Endothelial cell (in vitro differentiated cells): Measurements from ENCODE around the gene GALNT13. TPM values are rescaled to one million over a fixed set of nuclear protein-coding genes. Genes with fewer than 3 reads are reported as not detected.

Experiments
- DNase-seq: peaks from one replicate; pipeline ENCODE4 v3.0.0; 2021; ENCODE audit warnings: low spot score
- H3K27ac Mint-ChIP-seq: one replicate; pipeline ENCODE4 v1.8.0; 2021; ENCODE audit warnings: mixed read lengths, inconsistent platforms; ENCODE audit not compliant: unreplicated experiment
- H3K27me3 Mint-ChIP-seq: one replicate; pipeline ENCODE4 v1.8.0; 2021; ENCODE audit warnings: mild to moderate bottlenecking, moderate library complexity, mixed read lengths, inconsistent platforms; ENCODE audit not compliant: unreplicated experiment
- H3K36me3 Mint-ChIP-seq: one replicate; pipeline ENCODE4 v1.8.0; 2021; ENCODE audit warnings: mild to moderate bottlenecking, low read depth, mixed read lengths, inconsistent platforms; ENCODE audit not compliant: unreplicated experiment
- H3K4me1 Mint-ChIP-seq: one replicate; pipeline ENCODE4 v1.8.0; 2021; ENCODE audit warnings: mild to moderate bottlenecking, mixed read lengths, inconsistent platforms; ENCODE audit not compliant: unreplicated experiment
- H3K4me3 Mint-ChIP-seq: one replicate; pipeline ENCODE4 v1.8.0; 2021; ENCODE audit warnings: mild to moderate bottlenecking, mixed read lengths, inconsistent platforms; ENCODE audit not compliant: unreplicated experiment
- H3K9me3 Mint-ChIP-seq: one replicate; pipeline ENCODE4 v1.8.0; 2021; ENCODE audit warnings: mixed read lengths, inconsistent platforms; ENCODE audit not compliant: unreplicated experiment
- total RNA-seq: library from RNA; stranded (reverse); fragmentation: NEBNext Ultra II Directional; extraction: Animal tissue kit (Norgen Biotek cat#: 25700); gene quantifications from one replicate; pipeline ENCODE4 v1.2.1, GENCODE V29; 2021; ENCODE audit not compliant: unreplicated experiment
- TF ChIP-seq, protein P1 (sequence below): fragments of 200-600 bp; sonication (generic); IDR thresholded peaks from one replicate; pipeline ENCODE4 v1.5.0; 2021; ENCODE audit warnings: antibody characterized with exemption; ENCODE audit not compliant: unreplicated experiment

GALNT13 gene
- total RNA-seq, 1 donor from 2014 or later: 26.3 TPM

DNA sequence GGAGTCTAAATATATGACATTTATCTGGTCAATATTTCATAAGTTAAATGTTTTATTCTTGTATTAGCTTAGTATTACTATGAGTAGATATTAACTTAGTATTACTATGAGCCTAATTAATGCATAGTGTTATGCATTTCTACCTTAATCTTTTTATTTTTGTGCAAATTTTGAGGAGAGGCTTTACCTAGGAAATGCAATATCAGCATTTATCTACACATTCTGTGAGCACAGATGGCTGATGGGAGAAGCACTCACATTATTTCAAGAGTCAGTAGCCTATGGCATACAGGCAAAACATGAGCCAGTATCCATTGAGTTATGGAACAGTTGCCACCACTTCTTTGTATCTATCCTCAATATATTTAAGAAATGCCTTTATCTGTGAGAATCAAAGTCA, 422.1 kb downstream of the GALNT13 start:
- H3K4me1 Mint-ChIP-seq: peaks cover 3% of the 10 kb centered on the region
- peaks cover 5% of the 10 kb centered on the region for H3K9me3 Mint-ChIP-seq
- DNase-seq: no peak
- H3K4me3 Mint-ChIP-seq: no peak overlapping the region
- H3K27ac Mint-ChIP-seq: no peak overlapping the region
- TF ChIP-seq, protein P1, sequence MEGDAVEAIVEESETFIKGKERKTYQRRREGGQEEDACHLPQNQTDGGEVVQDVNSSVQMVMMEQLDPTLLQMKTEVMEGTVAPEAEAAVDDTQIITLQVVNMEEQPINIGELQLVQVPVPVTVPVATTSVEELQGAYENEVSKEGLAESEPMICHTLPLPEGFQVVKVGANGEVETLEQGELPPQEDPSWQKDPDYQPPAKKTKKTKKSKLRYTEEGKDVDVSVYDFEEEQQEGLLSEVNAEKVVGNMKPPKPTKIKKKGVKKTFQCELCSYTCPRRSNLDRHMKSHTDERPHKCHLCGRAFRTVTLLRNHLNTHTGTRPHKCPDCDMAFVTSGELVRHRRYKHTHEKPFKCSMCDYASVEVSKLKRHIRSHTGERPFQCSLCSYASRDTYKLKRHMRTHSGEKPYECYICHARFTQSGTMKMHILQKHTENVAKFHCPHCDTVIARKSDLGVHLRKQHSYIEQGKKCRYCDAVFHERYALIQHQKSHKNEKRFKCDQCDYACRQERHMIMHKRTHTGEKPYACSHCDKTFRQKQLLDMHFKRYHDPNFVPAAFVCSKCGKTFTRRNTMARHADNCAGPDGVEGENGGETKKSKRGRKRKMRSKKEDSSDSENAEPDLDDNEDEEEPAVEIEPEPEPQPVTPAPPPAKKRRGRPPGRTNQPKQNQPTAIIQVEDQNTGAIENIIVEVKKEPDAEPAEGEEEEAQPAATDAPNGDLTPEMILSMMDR: no peak
- H3K36me3 Mint-ChIP-seq: peaks cover 18% of the 10 kb centered on the region
- H3K27me3 Mint-ChIP-seq: peaks cover 2% of the 10 kb centered on the region

GRCh38 chr2:154306266-154306970, 434.7 kb downstream of the GALNT13 start:
- no peak overlapping the region for H3K4me3 Mint-ChIP-seq
- TF ChIP-seq, protein P1: no peak
- no peaks in the 10 kb centered on the region for H3K27me3 Mint-ChIP-seq
- no peak for DNase-seq
- no peaks in the 10 kb centered on the region for H3K9me3 Mint-ChIP-seq
- peaks cover 6% of the 10 kb centered on the region for H3K4me1 Mint-ChIP-seq
- no peak overlapping the region for H3K27ac Mint-ChIP-seq
- peaks cover 4% of the 10 kb centered on the region for H3K36me3 Mint-ChIP-seq

DNA sequence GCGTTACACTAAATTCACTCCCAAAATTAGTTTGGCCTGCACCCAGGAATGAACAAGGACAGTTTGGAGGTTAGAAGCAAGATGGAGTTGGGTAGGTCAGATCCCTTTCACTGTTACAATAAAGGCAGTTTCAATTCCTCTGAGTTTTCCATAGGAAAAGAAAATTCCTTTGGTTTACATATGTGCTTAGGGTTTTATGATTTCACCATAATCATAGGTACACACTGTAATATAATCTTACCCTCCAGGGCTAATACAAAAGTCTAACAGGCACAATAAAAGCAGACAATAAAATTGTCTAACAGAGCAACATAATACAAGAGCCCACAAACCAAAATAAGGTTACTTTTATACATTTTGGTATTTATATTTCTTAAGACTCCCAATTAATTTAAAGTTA, 435.3 kb downstream of the GALNT13 start:
- Mint-ChIP-seq H3K4me1 (peaks cover 6% of the 10 kb centered on the region), H3K4me3 (no peak overlapping the region), H3K27ac (no peak overlapping the region), H3K9me3 (no peaks in the 10 kb centered on the region), H3K27me3 (no peaks in the 10 kb centered on the region), H3K36me3 (peaks cover 4% of the 10 kb centered on the region)
- TF ChIP-seq, protein P1: no peak
- no peak for DNase-seq

DNA sequence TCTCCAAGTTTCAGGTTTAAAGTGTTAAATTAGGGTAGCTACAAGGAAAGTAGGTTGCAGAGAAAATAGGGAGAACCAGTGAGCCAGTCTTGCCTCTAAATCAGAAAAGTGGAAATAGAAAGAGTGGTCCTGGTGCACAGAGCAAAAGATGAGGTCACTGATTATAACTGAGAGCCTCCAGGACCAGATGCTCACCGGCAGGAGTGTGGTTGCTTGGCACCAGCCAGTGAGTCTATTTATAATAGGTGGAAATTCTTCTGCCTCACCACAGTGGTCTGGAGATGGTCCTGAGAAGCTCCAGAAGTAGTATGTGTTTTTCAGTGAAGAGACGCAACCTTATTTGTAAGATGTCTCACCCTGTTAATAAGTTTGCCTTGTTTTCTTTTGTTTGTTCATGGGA, 452.9 kb downstream of the GALNT13 start:
- no peak overlapping the region for H3K4me3 Mint-ChIP-seq
- no peaks in the 10 kb centered on the region for H3K4me1 Mint-ChIP-seq
- no peaks in the 10 kb centered on the region for H3K27me3 Mint-ChIP-seq
- no peak overlapping the region for H3K27ac Mint-ChIP-seq
- TF ChIP-seq, protein P1: no peak
- H3K9me3 Mint-ChIP-seq: no peaks in the 10 kb centered on the region
- H3K36me3 Mint-ChIP-seq: no peaks in the 10 kb centered on the region
- no peak for DNase-seq

DNA sequence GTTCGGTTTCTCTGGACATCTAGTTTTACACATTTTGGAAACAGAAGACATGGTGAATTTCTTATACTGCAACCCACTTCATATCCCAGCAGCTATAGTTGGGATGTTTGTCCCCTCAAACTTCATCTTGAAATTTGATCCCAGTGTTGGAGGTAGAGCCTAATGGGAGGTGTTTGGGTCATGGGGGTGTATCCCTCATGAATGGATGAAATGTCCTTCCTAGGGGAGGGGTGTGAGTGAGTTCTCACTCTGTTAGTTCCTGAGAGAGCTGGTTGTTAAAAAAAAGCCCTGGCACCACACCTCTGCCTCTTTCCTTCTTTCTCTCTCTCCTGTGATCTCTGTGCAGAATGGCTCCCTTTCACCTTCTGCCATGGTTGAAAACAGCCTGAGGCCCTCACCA, 457.8 kb downstream of the GALNT13 start:
- no peak for DNase-seq
- no peaks in the 10 kb centered on the region for H3K36me3 Mint-ChIP-seq
- H3K4me3 Mint-ChIP-seq: no peak overlapping the region
- H3K27me3 Mint-ChIP-seq: no peaks in the 10 kb centered on the region
- no peaks in the 10 kb centered on the region for H3K9me3 Mint-ChIP-seq
- TF ChIP-seq, protein P1: no peak
- H3K4me1 Mint-ChIP-seq: no peaks in the 10 kb centered on the region
- H3K27ac Mint-ChIP-seq: no peak overlapping the region
